ENCODE results near the gene LPAR3. TPM values are rescaled to one million over a fixed set of nuclear protein-coding genes. Genes with fewer than 3 reads are reported as not detected.

The LPAR3 gene
- total and polyA plus RNA-seq, 2 experiments from 2014 or later = 0.18 to 2.7 TPM

DNA sequence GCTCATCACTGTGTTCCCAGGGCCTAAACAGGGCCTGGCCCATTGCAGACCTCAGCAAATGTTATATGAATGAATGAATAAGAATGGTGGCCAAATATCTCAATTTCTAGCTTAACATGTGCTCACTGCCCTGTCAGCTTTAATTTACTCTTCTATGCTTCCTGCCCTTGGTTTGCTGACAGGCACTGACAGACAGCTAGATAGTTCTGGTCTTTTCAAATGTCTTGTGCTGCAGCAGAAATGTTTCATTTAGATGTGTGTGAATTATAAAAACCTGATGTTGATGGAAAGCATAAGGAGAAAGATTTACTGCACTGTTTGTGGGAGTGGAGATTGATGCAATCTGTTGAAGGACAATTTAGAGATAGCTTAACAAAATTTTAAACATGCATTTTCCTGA is 48.9 kb downstream of the LPAR3 start:
- Histone ChIP-seq H3K79me2 (no peaks in the 10 kb centered on the region), H4K20me1 (ENCODE audit: insufficient read depth, poor library complexity, severe bottlenecking) (no peaks in the 10 kb centered on the region), H3K4me3 (no peak overlapping the region), H3K4me1 (ENCODE audit: insufficient read depth) (peaks cover 18% of the 10 kb centered on the region), H3K9me3 (ENCODE audit: low read depth) (no peaks in the 10 kb centered on the region), H3K36me3 (replicated peaks; ENCODE audit: insufficient read depth, low read depth) (no peaks in the 10 kb centered on the region), H3K4me2 (no peak overlapping the region), H3K27me3 (no peaks in the 10 kb centered on the region), H3K27ac (no peak overlapping the region), H2AFZ (no peak overlapping the region), H3K9me2 (replicated peaks; ENCODE audit: insufficient read depth) (no peaks in the 10 kb centered on the region)
- TF ChIP-seq EZH2 (IDR thresholded peaks at IDR 0.05; ENCODE audit: borderline replicate concordance) = no peak
- TF ChIP-seq CTCF (IDR thresholded peaks at IDR 0.05; ENCODE audit: poor library complexity) = no peak
- TF ChIP-seq EZH2phosphoT487 (IDR thresholded peaks at IDR 0.05; ENCODE audit: low read depth, severe bottlenecking, unreplicated experiment) = no peak
- DNase-seq (ENCODE audit: low spot score) = no peak

DNA sequence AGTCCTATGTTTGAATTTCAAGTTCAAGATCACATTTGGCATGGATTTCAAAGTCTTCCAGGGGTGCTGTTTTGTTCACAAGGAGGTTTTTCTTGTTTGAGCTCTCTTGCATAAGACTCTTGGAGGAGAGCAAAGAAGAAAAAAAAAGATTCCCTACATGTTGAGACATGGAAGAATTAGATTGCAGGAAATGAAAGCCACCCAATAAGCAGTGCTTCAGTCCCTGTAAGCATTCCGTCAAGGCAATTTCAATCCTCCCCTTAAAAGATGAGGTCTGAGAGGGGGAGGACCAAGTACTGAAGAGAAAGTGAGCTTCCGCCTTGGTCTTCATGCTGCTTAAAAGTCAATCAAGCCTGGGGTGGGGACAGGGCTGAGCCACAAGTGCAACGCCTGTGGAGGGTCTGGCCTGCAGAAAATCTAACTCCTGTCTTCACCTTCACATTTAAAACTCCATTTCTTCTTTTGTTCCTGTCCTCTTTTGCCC is 50.2 kb downstream of the LPAR3 start:
- no peaks in the 10 kb centered on the region for H3K9me2 ChIP-seq (replicated peaks; ENCODE audit: insufficient read depth)
- DNase-seq (ENCODE audit: low spot score) = no peak
- no peaks in the 10 kb centered on the region for H3K36me3 ChIP-seq (replicated peaks; ENCODE audit: insufficient read depth, low read depth)
- H3K9me3 ChIP-seq (ENCODE audit: low read depth) = no peaks in the 10 kb centered on the region
- H3K4me2 ChIP-seq = no peak overlapping the region
- no peak for TF ChIP-seq EZH2phosphoT487 (IDR thresholded peaks at IDR 0.05; ENCODE audit: low read depth, severe bottlenecking, unreplicated experiment)
- TF ChIP-seq CTCF (IDR thresholded peaks at IDR 0.05; ENCODE audit: poor library complexity) = no peak
- TF ChIP-seq EZH2 (IDR thresholded peaks at IDR 0.05; ENCODE audit: borderline replicate concordance) = no peak
- H3K4me3 ChIP-seq = no peak overlapping the region
- no peaks in the 10 kb centered on the region for H4K20me1 ChIP-seq (ENCODE audit: insufficient read depth, poor library complexity, severe bottlenecking)
- 70% methylated on average over 3 of the region's 3 CpGs for WGBS (ENCODE audit: low lambda C conversion rate, missing lambda C conversion rate)
- H3K27ac ChIP-seq = no peak overlapping the region
- H3K4me1 ChIP-seq (ENCODE audit: insufficient read depth) = peaks cover 14% of the 10 kb centered on the region
- H2AFZ ChIP-seq = no peak overlapping the region
- H3K79me2 ChIP-seq = no peaks in the 10 kb centered on the region
- H3K27me3 ChIP-seq = no peaks in the 10 kb centered on the region

- Histone ChIP-seq H3K9me3 (ENCODE audit: low read depth) (no peaks in the 10 kb centered on the region), H3K79me2 (no peaks in the 10 kb centered on the region), H3K4me3 (no peak overlapping the region), H2AFZ (no peak overlapping the region), H3K9me2 (replicated peaks; ENCODE audit: insufficient read depth) (no peaks in the 10 kb centered on the region), H3K4me2 (no peak overlapping the region), H4K20me1 (ENCODE audit: insufficient read depth, poor library complexity, severe bottlenecking) (no peaks in the 10 kb centered on the region), H3K27me3 (no peaks in the 10 kb centered on the region), H3K4me1 (ENCODE audit: insufficient read depth) (peaks cover 9% of the 10 kb centered on the region), H3K27ac (no peak overlapping the region), H3K36me3 (replicated peaks; ENCODE audit: insufficient read depth, low read depth) (no peaks in the 10 kb centered on the region)
- TF ChIP-seq EZH2phosphoT487 (IDR thresholded peaks at IDR 0.05; ENCODE audit: low read depth, severe bottlenecking, unreplicated experiment) = no peak
- no peak for TF ChIP-seq CTCF (IDR thresholded peaks at IDR 0.05; ENCODE audit: poor library complexity)
- TF ChIP-seq EZH2 (IDR thresholded peaks at IDR 0.05; ENCODE audit: borderline replicate concordance) = no peak
- 95% methylated on average over 2 of the region's 2 CpGs for WGBS (ENCODE audit: low lambda C conversion rate, missing lambda C conversion rate)
- DNase-seq (ENCODE audit: low spot score) = no peak
Measured at GRCh38 chr1:84841971-84842370, 51.0 kb downstream of the LPAR3 start.

GRCh38 chr1:84840346-84840745 is 52.7 kb downstream of the LPAR3 start:
- H3K9me3 ChIP-seq (ENCODE audit: low read depth) = no peaks in the 10 kb centered on the region
- no peaks in the 10 kb centered on the region for H3K79me2 ChIP-seq
- no peak overlapping the region for H3K27ac ChIP-seq
- H3K36me3 ChIP-seq (replicated peaks; ENCODE audit: insufficient read depth, low read depth) = no peaks in the 10 kb centered on the region
- H3K9me2 ChIP-seq (replicated peaks; ENCODE audit: insufficient read depth) = no peaks in the 10 kb centered on the region
- no peaks in the 10 kb centered on the region for H3K27me3 ChIP-seq
- no peak overlapping the region for H3K4me2 ChIP-seq
- H2AFZ ChIP-seq = no peak overlapping the region
- TF ChIP-seq EZH2 (IDR thresholded peaks at IDR 0.05; ENCODE audit: borderline replicate concordance) (no peak), CTCF (IDR thresholded peaks at IDR 0.05; ENCODE audit: poor library complexity) (no peak), EZH2phosphoT487 (IDR thresholded peaks at IDR 0.05; ENCODE audit: low read depth, severe bottlenecking, unreplicated experiment) (no peak)
- no peaks in the 10 kb centered on the region for H4K20me1 ChIP-seq (ENCODE audit: insufficient read depth, poor library complexity, severe bottlenecking)
- peaks cover 9% of the 10 kb centered on the region for H3K4me1 ChIP-seq (ENCODE audit: insufficient read depth)
- H3K4me3 ChIP-seq = no peak overlapping the region
- no peak for DNase-seq (ENCODE audit: low spot score)

Measured in hepatocyte (in vitro differentiated cells).